Gastrocnemius medialis (tissue), 4 donors: ENCODE results near the gene TMEM115. TPM values are rescaled to one million over a fixed set of nuclear protein-coding genes. Genes with fewer than 3 reads are reported as not detected.

Experiments
- ATAC-seq, 2 donors: fragments of 150-250 bp; one replicate each; pipeline ENCODE4 v1.9.1; 2016
- DNase-seq, 2 donors: peaks; one replicate each; pipeline ENCODE4 v3.0.0-alpha.2; 2019
- H3K27ac ChIP-seq, 4 donors: fragments of 200-600 bp; sonication (generic); 1 replicate in 1 of 4; 2 replicates in 3 of 4; pipeline ENCODE4 v1.5.1; 2016 to 2018; ENCODE audit warnings: mild to moderate bottlenecking in 2 of 4, moderate library complexity in 1 of 4
- H3K27me3 ChIP-seq, 3 donors: fragments of 200-600 bp; sonication (generic) in 2 of 3; 1 replicate in 1 of 3; 2 replicates in 2 of 3; pipeline versions ENCODE4 v1.5.1 to v1.6.0; 2016 to 2019; ENCODE audit warnings: mild to moderate bottlenecking in 1 of 3, moderate library complexity in 1 of 3
- H3K36me3 ChIP-seq, 2 donors: fragments of 200-600 bp; sonication (generic) in 1 of 2; one replicate each; pipeline ENCODE4 v1.5.1; 2017 to 2018
- H3K4me1 ChIP-seq, 2 donors: fragments of 200-600 bp; sonication (generic) in 1 of 2; one replicate each; pipeline ENCODE4 v1.5.1; 2016 to 2017; ENCODE audit warnings: mild to moderate bottlenecking in 2 of 2
- H3K4me3 ChIP-seq, 4 donors: fragments of 200-600 bp; sonication (generic) in 3 of 4; 1 replicate in 1 of 4; 2 replicates in 3 of 4; pipeline ENCODE4 v1.5.1; 2016 to 2019; ENCODE audit warnings: mild to moderate bottlenecking in 2 of 4
- H3K9me3 ChIP-seq, 3 donors: fragments of 200-600 bp; sonication (generic) in 2 of 3; 1 replicate in 1 of 3; 2 replicates in 2 of 3; pipeline ENCODE4 v1.5.1; 2016 to 2019
- POLR2A ChIP-seq, 2 donors: fragments of 450-650 bp; IDR thresholded peaks; one replicate each; pipeline ENCODE4 v1.6.1; 2017; ENCODE audit warnings: antibody characterized with exemption in 2 of 2, mild to moderate bottlenecking in 2 of 2, moderate library complexity in 2 of 2
- in situ Hi-C, 4 donors: fragments of 200-750 bp; cut with MboI; loops; one replicate each; pipeline versions ENCODE4 v1.15.0 to v1.8.0; 2017; ENCODE audit warnings: low sequenced_read_pairs in 4 of 4
- intact Hi-C: fragments of 100-400 bp; cut with DNase I; formaldehyde crosslinking; loops from one replicate; pipeline ENCODE4 v1.15.1; 2023; ENCODE audit warnings: low total_unique reads
- total RNA-seq, 4 donors: library from RNA; depleted of rRNA; stranded (reverse); fragments of >200 nt; gene quantifications; one replicate each; pipeline versions ENCODE4 v1.1.0 to v1.2.3, GENCODE V29; 2016
- TF ChIP-seq, protein P1 (sequence below), 5 experiments: fragments of 450-650 bp in 3 of 5; fragments of 200-600 bp in 2 of 5; sonication (generic) in 2 of 5; IDR thresholded peaks in 4 of 5; conservative IDR thresholded peaks in 1 of 5; 1 replicate in 4 of 5; 2 replicates in 1 of 5; pipeline ENCODE4 v1.5.1; 2016 to 2019; ENCODE audit warnings: antibody characterized with exemption in 5 of 5, mild to moderate bottlenecking in 3 of 5, moderate library complexity in 3 of 5

TMEM115 gene
- total RNA-seq, 4 donors from 2014 or later: 26.9 to 57.8 (median 42.3) TPM

DNA sequence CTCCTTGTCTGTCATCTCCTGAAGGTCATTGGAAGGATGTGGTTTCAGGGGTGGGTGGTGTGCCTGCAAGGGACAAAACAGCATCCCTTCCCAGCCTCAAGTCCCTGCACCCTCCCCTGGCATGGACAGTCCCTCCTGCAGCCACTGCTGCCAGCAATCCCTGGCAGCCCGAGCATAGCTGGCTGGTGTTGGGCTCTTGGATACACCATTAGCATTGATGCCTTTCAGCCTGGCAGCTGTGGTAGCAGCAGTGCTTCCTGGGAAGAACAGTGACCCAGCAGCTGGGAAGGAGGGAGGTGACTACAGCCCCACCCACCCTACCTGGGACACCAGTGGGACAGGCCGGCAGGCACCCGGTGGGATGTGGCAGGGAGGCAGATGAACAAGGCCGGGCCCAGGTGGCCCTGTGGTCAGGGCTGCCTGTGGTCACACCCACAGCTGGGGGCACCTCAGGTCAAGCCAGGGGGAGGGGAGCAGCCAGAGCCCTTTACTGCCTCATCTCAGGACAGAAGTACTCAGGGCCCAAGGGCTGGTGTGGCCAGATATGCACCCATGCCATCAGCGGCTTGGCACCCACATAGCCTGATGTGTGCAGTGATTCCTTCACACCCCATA lies 32.9 kb upstream of the TMEM115 start:
- in situ Hi-C loops: no loop called here
- Histone ChIP-seq H3K4me1 (peaks cover 18 to 23% of the 10 kb centered on the region in 2 donors), H3K9me3 (no peaks in the 10 kb centered on the region), H3K27ac (no peak overlapping the region), H3K4me3 (no peak overlapping the region), H3K27me3 (no peaks in the 10 kb centered on the region), H3K36me3 (no peaks in the 10 kb centered on the region)
- peak in 1 of 2 donors; percentile 47 for DNase-seq
- no peak for TF ChIP-seq POLR2A (IDR thresholded peaks at IDR 0.05)
- TF ChIP-seq, protein P1, sequence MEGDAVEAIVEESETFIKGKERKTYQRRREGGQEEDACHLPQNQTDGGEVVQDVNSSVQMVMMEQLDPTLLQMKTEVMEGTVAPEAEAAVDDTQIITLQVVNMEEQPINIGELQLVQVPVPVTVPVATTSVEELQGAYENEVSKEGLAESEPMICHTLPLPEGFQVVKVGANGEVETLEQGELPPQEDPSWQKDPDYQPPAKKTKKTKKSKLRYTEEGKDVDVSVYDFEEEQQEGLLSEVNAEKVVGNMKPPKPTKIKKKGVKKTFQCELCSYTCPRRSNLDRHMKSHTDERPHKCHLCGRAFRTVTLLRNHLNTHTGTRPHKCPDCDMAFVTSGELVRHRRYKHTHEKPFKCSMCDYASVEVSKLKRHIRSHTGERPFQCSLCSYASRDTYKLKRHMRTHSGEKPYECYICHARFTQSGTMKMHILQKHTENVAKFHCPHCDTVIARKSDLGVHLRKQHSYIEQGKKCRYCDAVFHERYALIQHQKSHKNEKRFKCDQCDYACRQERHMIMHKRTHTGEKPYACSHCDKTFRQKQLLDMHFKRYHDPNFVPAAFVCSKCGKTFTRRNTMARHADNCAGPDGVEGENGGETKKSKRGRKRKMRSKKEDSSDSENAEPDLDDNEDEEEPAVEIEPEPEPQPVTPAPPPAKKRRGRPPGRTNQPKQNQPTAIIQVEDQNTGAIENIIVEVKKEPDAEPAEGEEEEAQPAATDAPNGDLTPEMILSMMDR (IDR thresholded peaks at IDR 0.05 in 4 of 5, conservative IDR thresholded peaks at IDR 0.05 in 1 of 5): no peak
- peak; percentile 30 to 39 for ATAC-seq
- intact Hi-C loops: no loop called here

DNA sequence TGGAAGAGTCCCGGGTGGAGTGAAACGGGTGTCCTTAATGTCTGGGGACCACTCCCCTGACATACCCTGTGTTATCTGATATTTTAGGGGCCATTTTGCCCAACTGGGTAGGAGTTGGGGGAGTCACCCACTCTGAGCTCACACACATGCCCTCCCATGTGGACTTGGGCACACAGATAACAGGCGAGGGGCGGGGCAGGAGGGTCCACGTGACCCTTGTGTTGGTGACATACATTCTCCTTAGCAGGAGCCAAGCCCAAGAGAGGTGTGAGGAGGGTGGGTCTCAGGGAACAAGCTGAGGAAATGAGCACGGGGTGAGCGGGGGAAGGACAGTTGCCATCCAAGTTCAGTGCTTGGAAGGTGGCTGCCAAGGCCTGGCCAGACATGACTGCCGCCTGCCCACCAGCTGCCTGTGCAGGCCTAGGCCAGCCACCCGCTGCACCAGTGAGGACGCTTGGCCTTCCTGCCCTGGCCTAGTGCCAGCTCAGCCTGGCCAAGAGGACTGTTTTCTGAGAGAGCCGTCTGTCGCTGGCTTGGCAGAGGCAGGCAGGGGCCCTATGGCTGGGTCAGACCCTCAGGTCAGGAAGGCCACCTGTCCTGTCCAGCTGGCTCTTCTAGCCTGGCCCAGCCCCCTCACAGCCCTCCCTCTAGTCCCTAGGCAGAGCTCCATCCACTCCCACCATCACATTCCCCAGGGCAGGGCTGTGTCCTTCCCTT lies 31.3 kb upstream of the TMEM115 start:
- no peak for TF ChIP-seq POLR2A (IDR thresholded peaks at IDR 0.05)
- TF ChIP-seq, protein P1 (IDR thresholded peaks at IDR 0.05 in 4 of 5, conservative IDR thresholded peaks at IDR 0.05 in 1 of 5): no peak
- Histone ChIP-seq H3K27me3 (no peaks in the 10 kb centered on the region), H3K9me3 (no peaks in the 10 kb centered on the region), H3K36me3 (no peaks in the 10 kb centered on the region), H3K4me1 (peaks cover 18 to 23% of the 10 kb centered on the region in 2 donors), H3K4me3 (no peak overlapping the region), H3K27ac (peak overlapping the region; percentile 13 to 65 (median 46))
- intact Hi-C loops (no loop called here), in situ Hi-C loops (no loop called here)
- ATAC-seq (peak; percentile 54 to 56), DNase-seq (peak; percentile 31 to 68)

DNA sequence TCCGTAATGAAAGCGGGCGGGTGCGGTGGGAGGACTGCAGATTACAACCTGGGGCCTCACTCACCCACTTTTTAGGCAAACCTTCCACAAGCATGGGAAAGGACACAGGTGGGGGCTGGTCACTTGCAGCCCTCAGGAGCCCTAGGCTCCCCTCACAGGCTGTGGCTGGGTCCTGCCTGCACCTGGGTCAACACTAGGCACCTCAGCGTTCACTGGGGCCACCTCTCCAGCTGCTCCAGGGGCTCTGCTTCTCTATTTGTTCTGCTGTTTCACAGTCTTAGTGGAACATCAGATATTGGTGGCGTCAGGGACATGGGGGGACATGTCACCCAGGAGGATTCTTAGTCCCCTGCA lies 30.1 kb upstream of the TMEM115 start:
- intact Hi-C loops: no loop called here

DNA sequence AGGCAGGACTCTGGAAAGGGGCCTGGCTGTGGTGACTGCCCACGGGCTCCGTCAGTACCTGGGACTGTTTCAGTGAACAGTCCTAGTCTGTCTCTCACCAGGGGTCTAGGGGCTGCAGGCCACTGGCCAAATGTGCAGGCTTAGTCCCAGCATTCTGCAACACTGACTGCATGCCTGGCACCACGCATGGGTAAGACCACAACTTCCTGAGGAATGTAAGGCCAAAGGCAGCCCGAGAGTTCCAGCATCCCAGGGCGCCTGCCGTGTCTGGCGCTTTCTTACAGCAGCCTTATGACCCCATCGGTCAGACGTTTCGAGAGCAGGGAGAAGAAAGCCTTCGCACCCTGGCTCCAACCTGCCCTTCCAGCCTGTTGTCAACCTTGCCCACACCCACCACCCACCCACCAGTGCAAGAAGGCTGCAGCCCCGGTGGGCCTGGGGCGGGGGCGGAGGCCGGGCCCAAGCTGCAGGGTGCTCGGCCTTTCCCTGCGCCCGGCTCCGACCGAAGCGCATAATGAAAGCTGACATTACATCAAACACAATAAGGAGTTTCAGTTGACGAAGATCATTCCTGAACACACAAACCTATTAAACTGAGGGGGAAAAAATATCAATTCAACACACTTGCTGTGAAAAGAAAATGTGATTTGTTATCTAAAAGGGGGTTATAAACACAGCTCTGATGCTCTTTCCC lies 29.5 kb upstream of the TMEM115 start:
- intact Hi-C loops: loop anchor here (1.0 kb wide), 1 partner anchor 42 kb away; no protein-coding TSS in a partner anchor

More for the DNA sequence above, 30.1 kb upstream of the TMEM115 start:
- DNase-seq (no peak), ATAC-seq (no peak)
- TF ChIP-seq, protein P1 (IDR thresholded peaks at IDR 0.05 in 4 of 5, conservative IDR thresholded peaks at IDR 0.05 in 1 of 5): no peak
- no peak for TF ChIP-seq POLR2A (IDR thresholded peaks at IDR 0.05)
- in situ Hi-C loops: no loop called here
- Histone ChIP-seq H3K4me1 (peaks cover 18 to 23% of the 10 kb centered on the region in 2 donors), H3K36me3 (no peaks in the 10 kb centered on the region), H3K4me3 (no peak overlapping the region), H3K27me3 (no peaks in the 10 kb centered on the region), H3K9me3 (no peaks in the 10 kb centered on the region), H3K27ac (no peak overlapping the region)

More for the DNA sequence above, 29.5 kb upstream of the TMEM115 start:
- Histone ChIP-seq H3K4me3 (no peak overlapping the region), H3K9me3 (no peaks in the 10 kb centered on the region), H3K27ac (no peak overlapping the region), H3K4me1 (peaks cover 18 to 23% of the 10 kb centered on the region in 2 donors), H3K36me3 (no peaks in the 10 kb centered on the region), H3K27me3 (no peaks in the 10 kb centered on the region)
- in situ Hi-C loops: no loop called here
- DNase-seq (no peak), ATAC-seq (no peak)
- TF ChIP-seq POLR2A (IDR thresholded peaks at IDR 0.05): no peak
- TF ChIP-seq, protein P1 (IDR thresholded peaks at IDR 0.05 in 4 of 5, conservative IDR thresholded peaks at IDR 0.05 in 1 of 5): no peak
